Prostate gland (tissue), 2 donors: ENCODE data around the gene CES3. TPM values are rescaled to one million over a fixed set of nuclear protein-coding genes. Genes with fewer than 3 reads are reported as not detected.

Source experiments
- DNase-seq: peaks from one replicate; pipeline ENCODE4 v3.0.0-alpha.2; 2019; ENCODE audit warnings: low spot score
- H3K27ac ChIP-seq, 2 donors: fragments of 200-600 bp; sonication (generic); 2 replicates each; pipeline ENCODE4 v1.5.1; 2017 to 2019
- H3K27me3 ChIP-seq: fragments of 200-600 bp; sonication (generic); replicated peaks from 2 replicates; pipeline ENCODE4 v1.5.1; 2019; ENCODE audit not compliant: insufficient read depth
- H3K36me3 ChIP-seq, 2 donors: fragments of 200-600 bp; sonication (generic); 1 replicate in 1 of 2; 2 replicates in 1 of 2; pipeline versions ENCODE4 v1.5.1 to v1.8.1; 2017 to 2019
- H3K4me1 ChIP-seq: fragments of 200-600 bp; sonication (generic); replicated peaks from 2 replicates; pipeline ENCODE4 v1.5.1; 2019
- H3K4me3 ChIP-seq, 2 donors: fragments of 200-600 bp; sonication (generic); 2 replicates each; pipeline ENCODE4 v1.5.1; 2017 to 2019
- H3K9me3 ChIP-seq: fragments of 200-600 bp; sonication (generic); 2 replicates; pipeline ENCODE4 v1.5.1; 2017
- POLR2A ChIP-seq: fragments of 450-650 bp; IDR thresholded peaks from one replicate; pipeline ENCODE4 v1.6.1; 2016; ENCODE audit warnings: antibody characterized with exemption, mild to moderate bottlenecking
- POLR2AphosphoS5 ChIP-seq: sonication (generic); formaldehyde crosslinking; IDR thresholded peaks from one replicate; pipeline ENCODE4 v1.6.1; 2017; ENCODE audit warnings: antibody characterized with exemption
- whole genome bisulfite sequencing: methylation state at CpG from one replicate; pipeline ENCODE4 v1.1.5; 2018; 5-methylcytosine and 5-hydroxymethylcytosine counted together
- intact Hi-C: fragments of 100-400 bp; cut with DNase I; formaldehyde crosslinking; loops from one replicate; pipeline ENCODE4 v1.14.2; 2022
- total RNA-seq, 2 donors: library from RNA; depleted of rRNA; stranded (reverse); fragments of >200 nt; gene quantifications; one replicate each; pipeline ENCODE4 v1.1.0, GENCODE V29; 2016
- TF ChIP-seq, protein P1 (sequence below), 4 experiments: fragments of 200-600 bp in 2 of 4; fragments of 450-650 bp in 2 of 4; sonication (generic) in 2 of 4; IDR thresholded peaks; 1 replicate in 3 of 4; 2 replicates in 1 of 4; pipeline ENCODE4 v1.5.1; 2016 to 2019; ENCODE audit warnings: antibody characterized with exemption in 4 of 4, mild to moderate bottlenecking in 2 of 4, moderate library complexity in 2 of 4

Gene CES3
- total RNA-seq, 2 donors from 2014 or later: 0.36 to 0.80 TPM

GRCh38 chr16:66928702-66929388 is 32.2 kb upstream of the CES3 start:
- H3K4me3 ChIP-seq: no peak overlapping the region
- H3K27ac ChIP-seq: no peak overlapping the region
- no peaks in the 10 kb centered on the region for H3K9me3 ChIP-seq
- H3K27me3 ChIP-seq: no peaks in the 10 kb centered on the region
- WGBS: 69% methylated on average over 10 of the region's 10 CpGs
- peaks cover 18% of the 10 kb centered on the region for H3K4me1 ChIP-seq
- TF ChIP-seq, protein P1, sequence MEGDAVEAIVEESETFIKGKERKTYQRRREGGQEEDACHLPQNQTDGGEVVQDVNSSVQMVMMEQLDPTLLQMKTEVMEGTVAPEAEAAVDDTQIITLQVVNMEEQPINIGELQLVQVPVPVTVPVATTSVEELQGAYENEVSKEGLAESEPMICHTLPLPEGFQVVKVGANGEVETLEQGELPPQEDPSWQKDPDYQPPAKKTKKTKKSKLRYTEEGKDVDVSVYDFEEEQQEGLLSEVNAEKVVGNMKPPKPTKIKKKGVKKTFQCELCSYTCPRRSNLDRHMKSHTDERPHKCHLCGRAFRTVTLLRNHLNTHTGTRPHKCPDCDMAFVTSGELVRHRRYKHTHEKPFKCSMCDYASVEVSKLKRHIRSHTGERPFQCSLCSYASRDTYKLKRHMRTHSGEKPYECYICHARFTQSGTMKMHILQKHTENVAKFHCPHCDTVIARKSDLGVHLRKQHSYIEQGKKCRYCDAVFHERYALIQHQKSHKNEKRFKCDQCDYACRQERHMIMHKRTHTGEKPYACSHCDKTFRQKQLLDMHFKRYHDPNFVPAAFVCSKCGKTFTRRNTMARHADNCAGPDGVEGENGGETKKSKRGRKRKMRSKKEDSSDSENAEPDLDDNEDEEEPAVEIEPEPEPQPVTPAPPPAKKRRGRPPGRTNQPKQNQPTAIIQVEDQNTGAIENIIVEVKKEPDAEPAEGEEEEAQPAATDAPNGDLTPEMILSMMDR (IDR thresholded peaks at IDR 0.05): no peak
- no peak for TF ChIP-seq POLR2A
- TF ChIP-seq POLR2AphosphoS5: no peak
- H3K36me3 ChIP-seq: no peaks in the 10 kb centered on the region
- DNase-seq: no peak
- intact Hi-C loops: no loop called here

GRCh38 chr16:66930189-66930588 is 30.9 kb upstream of the CES3 start:
- TF ChIP-seq POLR2A (no peak), POLR2AphosphoS5 (no peak)
- TF ChIP-seq, protein P1 (IDR thresholded peaks at IDR 0.05): no peak
- no peak for DNase-seq
- no peaks in the 10 kb centered on the region for H3K9me3 ChIP-seq
- H3K27me3 ChIP-seq: no peaks in the 10 kb centered on the region
- H3K27ac ChIP-seq: no peak overlapping the region
- intact Hi-C loops: no loop called here
- peaks cover 16% of the 10 kb centered on the region for H3K4me1 ChIP-seq
- no peak overlapping the region for H3K4me3 ChIP-seq
- H3K36me3 ChIP-seq: no peaks in the 10 kb centered on the region
- WGBS: 67% methylated on average over 4 of the region's 4 CpGs

- intact Hi-C loops: no loop called here
- Histone ChIP-seq H3K9me3 (no peaks in the 10 kb centered on the region), H3K4me3 (no peak overlapping the region), H3K27ac (no peak overlapping the region), H3K36me3 (no peaks in the 10 kb centered on the region), H3K27me3 (no peaks in the 10 kb centered on the region), H3K4me1 (peaks cover 22% of the 10 kb centered on the region)
- WGBS: 89% methylated on average over 2 of the region's 2 CpGs
- DNase-seq: no peak
- TF ChIP-seq, protein P1 (IDR thresholded peaks at IDR 0.05): no peak
- TF ChIP-seq POLR2AphosphoS5: no peak
Observed at GRCh38 chr16:66931665-66932064, 29.4 kb upstream of the CES3 start.

GRCh38 chr16:66932076-66932475 is 29.0 kb upstream of the CES3 start:
- peaks cover 22% of the 10 kb centered on the region for H3K4me1 ChIP-seq
- WGBS: 89% methylated on average over 4 of the region's 4 CpGs

GRCh38 chr16:66933776-66934137 is 27.3 kb upstream of the CES3 start:
- peak overlapping the region; percentile 99 to 100 for H3K4me3 ChIP-seq
- no peaks in the 10 kb centered on the region for H3K9me3 ChIP-seq
- TF ChIP-seq, protein P1 (IDR thresholded peaks at IDR 0.05): no peak
- TF ChIP-seq POLR2A: no peak
- TF ChIP-seq POLR2AphosphoS5: no peak
- DNase-seq: no peak
- H3K27me3 ChIP-seq: no peaks in the 10 kb centered on the region
- H3K4me1 ChIP-seq: peaks cover 22% of the 10 kb centered on the region
- whole genome bisulfite sequencing: 1% methylated on average over 12 of the region's 12 CpGs
- H3K27ac ChIP-seq: peak overlapping the region; percentile 89 to 92
- intact Hi-C loops: no loop called here
- no peaks in the 10 kb centered on the region for H3K36me3 ChIP-seq

More at GRCh38 chr16:66932076-66932475, 29.0 kb upstream of the CES3 start:
- no peak for DNase-seq
- Histone ChIP-seq H3K27ac (no peak overlapping the region), H3K36me3 (no peaks in the 10 kb centered on the region), H3K9me3 (no peaks in the 10 kb centered on the region), H3K27me3 (no peaks in the 10 kb centered on the region), H3K4me3 (no peak overlapping the region)
- TF ChIP-seq, protein P1 (IDR thresholded peaks at IDR 0.05): no peak
- no peak for TF ChIP-seq POLR2A
- no peak for TF ChIP-seq POLR2AphosphoS5
- intact Hi-C loops: no loop called here
